Peyer's patch (tissue), 4 donors: ENCODE data around the gene MAP3K3.

Experiments
- POLR2A ChIP-seq, 2 donors: fragments of 450-650 bp; IDR thresholded peaks; one replicate each; pipeline ENCODE4 v1.5.1; 2017; ENCODE audit warnings: antibody characterized with exemption in 2 of 2, mild to moderate bottlenecking in 2 of 2, moderate library complexity in 2 of 2
- TF ChIP-seq, protein P1 (sequence below), 6 experiments: fragments of 450-650 bp in 4 of 6; fragments of 200-600 bp in 2 of 6; sonication (generic) in 1 of 6; IDR thresholded peaks; one replicate each; pipeline ENCODE4 v1.5.1; 2017 to 2019; ENCODE audit warnings: antibody characterized with exemption in 6 of 6, mild to moderate bottlenecking in 3 of 6, moderate library complexity in 1 of 6

GRCh38 chr17:63641692-63642448, 19.7 kb downstream of the MAP3K3 start:
- TF ChIP-seq, protein P1, sequence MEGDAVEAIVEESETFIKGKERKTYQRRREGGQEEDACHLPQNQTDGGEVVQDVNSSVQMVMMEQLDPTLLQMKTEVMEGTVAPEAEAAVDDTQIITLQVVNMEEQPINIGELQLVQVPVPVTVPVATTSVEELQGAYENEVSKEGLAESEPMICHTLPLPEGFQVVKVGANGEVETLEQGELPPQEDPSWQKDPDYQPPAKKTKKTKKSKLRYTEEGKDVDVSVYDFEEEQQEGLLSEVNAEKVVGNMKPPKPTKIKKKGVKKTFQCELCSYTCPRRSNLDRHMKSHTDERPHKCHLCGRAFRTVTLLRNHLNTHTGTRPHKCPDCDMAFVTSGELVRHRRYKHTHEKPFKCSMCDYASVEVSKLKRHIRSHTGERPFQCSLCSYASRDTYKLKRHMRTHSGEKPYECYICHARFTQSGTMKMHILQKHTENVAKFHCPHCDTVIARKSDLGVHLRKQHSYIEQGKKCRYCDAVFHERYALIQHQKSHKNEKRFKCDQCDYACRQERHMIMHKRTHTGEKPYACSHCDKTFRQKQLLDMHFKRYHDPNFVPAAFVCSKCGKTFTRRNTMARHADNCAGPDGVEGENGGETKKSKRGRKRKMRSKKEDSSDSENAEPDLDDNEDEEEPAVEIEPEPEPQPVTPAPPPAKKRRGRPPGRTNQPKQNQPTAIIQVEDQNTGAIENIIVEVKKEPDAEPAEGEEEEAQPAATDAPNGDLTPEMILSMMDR (IDR thresholded peaks at IDR 0.05) = no peak
- no peak for TF ChIP-seq POLR2A (IDR thresholded peaks at IDR 0.05)
